Nephron progenitor cell (in vitro differentiated cells): Measurements from ENCODE around the gene EMX2.
A peak's percentile ranks its signal among the peaks of the same experiment; 100 is the strongest.

Source experiments
- DNase-seq: peaks from one replicate; pipeline ENCODE4 v3.0.0; 2021
- H3K27ac Mint-ChIP-seq: 2 replicates; pipeline ENCODE4 v1.8.0; 2021; ENCODE audit warnings: mild to moderate bottlenecking, moderate library complexity, mixed read lengths
- H3K27me3 Mint-ChIP-seq: 2 replicates; pipeline ENCODE4 v1.8.0; 2021; ENCODE audit warnings: mild to moderate bottlenecking, low read depth, mixed read lengths; ENCODE audit not compliant: poor library complexity
- H3K36me3 Mint-ChIP-seq: 2 replicates; pipeline ENCODE4 v1.8.0; 2021; ENCODE audit warnings: low read depth, mixed read lengths
- H3K4me1 Mint-ChIP-seq: 2 replicates; pipeline ENCODE4 v1.8.0; 2021; ENCODE audit warnings: mixed read lengths
- H3K4me3 Mint-ChIP-seq: 2 replicates; pipeline ENCODE4 v1.8.0; 2021; ENCODE audit warnings: mild to moderate bottlenecking, moderate library complexity, mixed read lengths
- H3K9me3 Mint-ChIP-seq: 2 replicates; pipeline ENCODE4 v1.8.0; 2021; ENCODE audit warnings: mild to moderate bottlenecking, moderate library complexity, mixed read lengths
- TF ChIP-seq, protein P1 (sequence below): fragments of 200-600 bp; sonication (generic); IDR thresholded peaks from 2 replicates; pipeline ENCODE4 v1.5.0; 2021; ENCODE audit warnings: antibody characterized with exemption

The EMX2 gene

DNA sequence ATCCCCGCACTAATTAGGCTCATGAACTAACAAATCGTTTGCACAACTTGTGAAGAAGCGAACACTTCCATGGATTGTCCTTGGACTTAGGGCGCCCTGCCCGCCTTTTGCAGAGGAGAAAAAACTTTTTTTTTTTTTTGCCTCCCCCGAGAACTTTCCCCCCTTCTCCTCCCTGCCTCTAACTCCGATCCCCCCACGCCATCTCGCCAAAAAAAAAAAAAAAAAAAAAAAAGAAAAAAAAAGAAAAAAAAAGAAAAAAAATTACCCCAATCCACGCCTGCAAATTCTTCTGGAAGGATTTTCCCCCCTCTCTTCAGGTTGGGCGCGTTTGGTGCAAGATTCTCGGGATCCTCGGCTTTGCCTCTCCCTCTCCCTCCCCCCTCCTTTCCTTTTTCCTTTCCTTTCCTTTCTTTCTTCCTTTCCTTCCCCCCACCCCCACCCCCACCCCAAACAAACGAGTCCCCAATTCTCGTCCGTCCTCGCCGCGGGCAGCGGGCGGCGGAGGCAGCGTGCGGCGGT, at the start of gene EMX2:
EMX2 (plus strand) TSS at position 41 of the 519 bp plus-strand sequence. CDS start 522 bp downstream, outside the sequence.
- Mint-ChIP-seq H3K9me3 (no peaks in the 10 kb centered on the region), H3K27ac (peak within 1 kb of the TSS; percentile 32), H3K36me3 (peaks cover under 1% of the 10 kb centered on the region), H3K4me1 (peaks cover 53% of the 10 kb centered on the region), H3K4me3 (peak within 1 kb of the TSS; percentile 90), H3K27me3 (peaks cover 100% of the 10 kb centered on the region)
- no peak for DNase-seq
- TF ChIP-seq, protein P1, sequence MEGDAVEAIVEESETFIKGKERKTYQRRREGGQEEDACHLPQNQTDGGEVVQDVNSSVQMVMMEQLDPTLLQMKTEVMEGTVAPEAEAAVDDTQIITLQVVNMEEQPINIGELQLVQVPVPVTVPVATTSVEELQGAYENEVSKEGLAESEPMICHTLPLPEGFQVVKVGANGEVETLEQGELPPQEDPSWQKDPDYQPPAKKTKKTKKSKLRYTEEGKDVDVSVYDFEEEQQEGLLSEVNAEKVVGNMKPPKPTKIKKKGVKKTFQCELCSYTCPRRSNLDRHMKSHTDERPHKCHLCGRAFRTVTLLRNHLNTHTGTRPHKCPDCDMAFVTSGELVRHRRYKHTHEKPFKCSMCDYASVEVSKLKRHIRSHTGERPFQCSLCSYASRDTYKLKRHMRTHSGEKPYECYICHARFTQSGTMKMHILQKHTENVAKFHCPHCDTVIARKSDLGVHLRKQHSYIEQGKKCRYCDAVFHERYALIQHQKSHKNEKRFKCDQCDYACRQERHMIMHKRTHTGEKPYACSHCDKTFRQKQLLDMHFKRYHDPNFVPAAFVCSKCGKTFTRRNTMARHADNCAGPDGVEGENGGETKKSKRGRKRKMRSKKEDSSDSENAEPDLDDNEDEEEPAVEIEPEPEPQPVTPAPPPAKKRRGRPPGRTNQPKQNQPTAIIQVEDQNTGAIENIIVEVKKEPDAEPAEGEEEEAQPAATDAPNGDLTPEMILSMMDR = no peak

DNA sequence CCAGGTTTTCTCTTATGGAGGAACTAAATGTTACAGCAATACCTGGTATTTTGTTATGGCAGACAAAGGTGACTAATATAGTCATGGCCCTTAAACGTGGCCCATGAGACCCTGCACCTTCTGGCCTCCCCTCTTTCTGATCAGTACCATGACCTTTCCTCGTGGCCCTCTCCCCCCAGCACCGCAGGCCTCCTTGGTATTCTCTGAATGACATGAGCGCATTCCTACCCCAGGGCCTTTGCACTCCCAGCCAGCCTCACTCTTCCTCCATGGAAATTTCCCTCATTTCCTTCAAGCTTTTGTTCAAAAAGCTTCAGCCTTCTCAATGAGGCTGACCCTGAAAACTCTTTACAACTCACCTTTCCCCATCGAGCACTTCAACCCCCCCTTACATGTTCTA, 46.5 kb upstream of the EMX2 start:
- no peaks in the 10 kb centered on the region for H3K36me3 Mint-ChIP-seq
- TF ChIP-seq, protein P1 = no peak
- H3K27me3 Mint-ChIP-seq = peaks cover 53% of the 10 kb centered on the region
- peaks cover 21% of the 10 kb centered on the region for H3K9me3 Mint-ChIP-seq
- H3K27ac Mint-ChIP-seq = no peak overlapping the region
- no peak for DNase-seq
- H3K4me3 Mint-ChIP-seq = no peak overlapping the region
- H3K4me1 Mint-ChIP-seq = peaks cover 5% of the 10 kb centered on the region

DNA sequence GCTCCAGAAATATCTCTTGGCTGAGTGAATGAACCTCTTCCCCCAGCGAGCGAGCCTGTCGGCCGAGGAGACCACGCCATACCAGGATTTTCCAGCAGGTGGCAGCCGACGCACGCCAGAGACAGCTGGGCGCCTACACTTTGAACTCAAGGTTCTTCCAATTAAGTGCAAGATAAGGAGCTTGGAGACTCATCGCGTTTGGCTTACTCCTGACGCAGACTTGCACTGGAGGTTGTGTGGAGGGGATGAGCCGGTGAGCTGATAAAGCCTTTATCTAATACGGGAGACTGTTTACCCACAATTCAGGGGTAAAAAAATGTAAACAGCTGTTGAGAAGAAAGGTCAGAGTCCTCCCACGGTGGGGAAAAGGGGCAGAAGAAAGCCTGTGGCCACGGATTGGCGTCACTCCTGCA, 45.9 kb upstream of the EMX2 start:
- H3K27me3 Mint-ChIP-seq = peaks cover 50% of the 10 kb centered on the region
- DNase-seq = peak; percentile 87
- TF ChIP-seq, protein P1 = peak; percentile 95

DNA sequence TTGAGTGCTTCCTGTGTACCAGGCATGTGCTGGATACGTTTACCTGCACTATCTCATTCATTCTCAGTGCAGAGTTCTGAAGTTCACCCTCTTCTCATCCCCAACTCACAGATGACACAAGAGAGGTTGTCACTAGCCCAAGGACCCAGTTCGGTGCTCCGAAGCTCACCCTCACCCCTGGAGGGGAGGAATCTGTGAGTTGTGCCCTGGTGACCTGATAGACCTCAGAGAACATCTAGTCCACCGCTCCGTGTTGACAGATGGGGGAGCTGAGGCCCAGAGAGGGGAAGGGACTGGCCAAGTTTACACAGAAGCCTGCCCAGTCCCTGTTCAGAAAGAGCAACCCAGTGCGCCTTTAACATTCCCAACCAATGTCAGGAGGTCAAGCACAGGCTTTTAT, 44.8 kb upstream of the EMX2 start:
- TF ChIP-seq, protein P1 = no peak
- Mint-ChIP-seq H3K27ac (no peak overlapping the region), H3K27me3 (peaks cover 45% of the 10 kb centered on the region), H3K9me3 (peaks cover 21% of the 10 kb centered on the region), H3K4me1 (peaks cover 11% of the 10 kb centered on the region), H3K4me3 (no peak overlapping the region), H3K36me3 (no peaks in the 10 kb centered on the region)
- DNase-seq = no peak

More for the DNA sequence above, 45.9 kb upstream of the EMX2 start:
- H3K36me3 Mint-ChIP-seq = no peaks in the 10 kb centered on the region
- H3K9me3 Mint-ChIP-seq = peaks cover 21% of the 10 kb centered on the region
- H3K4me3 Mint-ChIP-seq = no peak overlapping the region
- no peak overlapping the region for H3K27ac Mint-ChIP-seq
- peaks cover 5% of the 10 kb centered on the region for H3K4me1 Mint-ChIP-seq

DNA sequence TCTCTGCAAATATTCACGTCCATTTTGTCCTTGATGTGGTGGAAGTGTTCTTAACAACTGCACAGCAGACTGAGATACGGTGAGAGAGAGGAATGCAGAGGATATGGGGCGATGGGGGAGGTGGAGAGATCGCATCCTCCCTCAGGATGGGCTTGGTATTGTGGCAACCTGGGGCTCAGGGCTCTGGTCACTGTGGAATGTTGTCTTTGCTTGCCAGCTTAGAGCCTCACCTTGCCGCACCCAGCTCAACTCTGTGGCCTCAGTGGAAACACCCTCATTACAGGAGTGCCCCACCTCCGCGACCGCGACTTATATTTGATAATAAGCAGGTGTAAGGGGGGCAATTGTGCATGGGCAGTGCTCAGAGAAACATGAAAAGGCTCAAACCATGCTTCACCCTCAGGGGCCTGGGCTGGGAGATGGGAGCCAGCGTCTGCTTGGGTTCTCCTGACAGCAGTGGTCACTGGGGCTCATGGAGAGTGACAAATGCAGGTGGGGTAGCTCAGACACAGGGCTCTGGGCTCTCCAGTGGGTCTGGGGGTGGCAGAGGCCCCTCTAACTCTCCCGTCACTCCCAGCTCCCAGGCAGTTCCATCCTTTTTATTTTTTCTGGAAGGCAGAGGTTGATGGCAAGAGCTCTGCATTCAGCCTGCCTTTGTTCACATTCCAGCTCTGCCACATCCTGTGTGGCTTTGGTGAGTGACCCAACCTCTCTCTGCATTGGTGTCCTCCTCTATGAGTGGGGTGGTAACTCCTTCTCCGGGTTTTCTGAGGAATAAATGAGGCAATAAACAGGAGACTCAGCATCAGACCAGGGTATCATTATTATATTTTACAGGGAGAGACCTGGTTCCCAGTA, 43.1 kb upstream of the EMX2 start:
- H3K9me3 Mint-ChIP-seq = peaks cover 16% of the 10 kb centered on the region
- no peak overlapping the region for H3K4me3 Mint-ChIP-seq
- no peak overlapping the region for H3K27ac Mint-ChIP-seq
- H3K27me3 Mint-ChIP-seq = peaks cover 30% of the 10 kb centered on the region
- H3K36me3 Mint-ChIP-seq = no peaks in the 10 kb centered on the region
- TF ChIP-seq, protein P1 = no peak
- no peak for DNase-seq
- peaks cover 28% of the 10 kb centered on the region for H3K4me1 Mint-ChIP-seq
